Breast epithelium (tissue), 4 donors: ENCODE data around the gene B3GAT3. TPM values are rescaled to one million over a fixed set of nuclear protein-coding genes. Genes with fewer than 3 reads are reported as not detected.

Experiments used
- DNase-seq, 2 donors: peaks; one replicate each; pipeline ENCODE4 v3.0.0-alpha.2; 2019; ENCODE audit warnings: low spot score in 2 of 2
- H3K27ac ChIP-seq, 2 donors: fragments of 200-600 bp; sonication (generic) in 1 of 2; one replicate each; pipeline ENCODE4 v1.5.1; 2016 to 2019; ENCODE audit warnings: mild to moderate bottlenecking in 1 of 2
- H3K27me3 ChIP-seq, 2 donors: fragments of 200-600 bp; sonication (generic) in 1 of 2; one replicate each; pipeline versions ENCODE4 v1.5.1 to v1.6.0; 2017 to 2019; ENCODE audit warnings: control low read depth in 1 of 2, mild to moderate bottlenecking in 1 of 2
- H3K36me3 ChIP-seq: fragments of 200-600 bp; one replicate; pipeline ENCODE4 v1.5.1; 2019
- H3K4me1 ChIP-seq, 2 donors: fragments of 200-600 bp; sonication (generic); one replicate each; pipeline ENCODE4 v1.5.1; 2016 to 2019; ENCODE audit warnings: control low read depth in 1 of 2
- H3K4me3 ChIP-seq, 3 donors: fragments of 200-600 bp; sonication (generic); 1 replicate in 2 of 3; 2 replicates in 1 of 3; pipeline ENCODE4 v1.5.1; 2016 to 2019; ENCODE audit warnings: mild to moderate bottlenecking in 3 of 3, moderate library complexity in 2 of 3
- H3K9me3 ChIP-seq, 2 donors: fragments of 200-600 bp; sonication (generic) in 1 of 2; one replicate each; pipeline ENCODE4 v1.5.1; 2016 to 2019; ENCODE audit warnings: control low read depth in 1 of 2
- CTCF ChIP-seq, 3 donors: fragments of 450-650 bp; IDR thresholded peaks; one replicate each; pipeline ENCODE4 v1.5.1; 2016 to 2017; ENCODE audit warnings: antibody characterized with exemption in 3 of 3, mild to moderate bottlenecking in 3 of 3, moderate library complexity in 3 of 3
- POLR2A ChIP-seq: fragments of 450-650 bp; IDR thresholded peaks from one replicate; pipeline ENCODE4 v1.6.1; 2016; ENCODE audit warnings: antibody characterized with exemption, mild to moderate bottlenecking, moderate library complexity
- POLR2AphosphoS5 ChIP-seq, 3 donors: sonication (generic); formaldehyde crosslinking; IDR thresholded peaks; one replicate each; pipeline ENCODE4 v1.6.1; 2017; ENCODE audit warnings: antibody characterized with exemption in 3 of 3
- intact Hi-C: fragments of 100-400 bp; cut with DNase I; formaldehyde crosslinking; loops from one replicate; pipeline ENCODE4 v1.15.1; 2023; ENCODE audit warnings: low total_unique reads
- total RNA-seq, 3 donors: library from RNA; depleted of rRNA; stranded (reverse); fragments of >200 nt; gene quantifications; one replicate each; pipeline ENCODE4 v1.1.0, GENCODE V29; 2016

B3GAT3 gene
- total RNA-seq, 3 donors from 2014 or later: 19.0 to 38.0 (median 29.6) TPM

- H3K4me1 ChIP-seq: peaks cover 3 to 22% of the 10 kb centered on the region in 2 donors
- H3K27ac ChIP-seq: peak overlapping the region; percentile 95 to 96
- H3K27me3 ChIP-seq: no peaks in the 10 kb centered on the region
- H3K36me3 ChIP-seq: no peaks in the 10 kb centered on the region
- no peak overlapping the region for H3K4me3 ChIP-seq
- no peak for DNase-seq
- intact Hi-C loops: no loop called here
- TF ChIP-seq CTCF (IDR thresholded peaks at IDR 0.05): no peak
- no peak for TF ChIP-seq POLR2A
- no peak for TF ChIP-seq POLR2AphosphoS5 (IDR thresholded peaks at IDR 0.05)
- no peaks in the 10 kb centered on the region for H3K9me3 ChIP-seq
Measured at GRCh38 chr11:62603776-62604299, 17.9 kb downstream of the B3GAT3 start.

GRCh38 chr11:62603072-62603408 is 18.7 kb downstream of the B3GAT3 start:
- Histone ChIP-seq H3K4me1 (peaks cover 3 to 22% of the 10 kb centered on the region in 2 donors), H3K27ac (peak overlapping the region; percentile 95 to 96), H3K4me3 (peak overlapping the region; percentile 63 to 96 (median 91)), H3K27me3 (no peaks in the 10 kb centered on the region), H3K36me3 (no peaks in the 10 kb centered on the region), H3K9me3 (no peaks in the 10 kb centered on the region)
- TF ChIP-seq POLR2AphosphoS5 (IDR thresholded peaks at IDR 0.05): no peak
- no peak for TF ChIP-seq POLR2A
- TF ChIP-seq CTCF (IDR thresholded peaks at IDR 0.05): no peak
- intact Hi-C loops: no loop called here
- DNase-seq: no peak

GRCh38 chr11:62602141-62603071 is 19.4 kb downstream of the B3GAT3 start:
- no peak for TF ChIP-seq CTCF (IDR thresholded peaks at IDR 0.05)
- TF ChIP-seq POLR2AphosphoS5 (IDR thresholded peaks at IDR 0.05): peak in 2 of 3 donors; percentile 59 to 62
- no peak for TF ChIP-seq POLR2A
- peaks cover 3 to 22% of the 10 kb centered on the region in 2 donors for H3K4me1 ChIP-seq
- no peaks in the 10 kb centered on the region for H3K9me3 ChIP-seq
- H3K27me3 ChIP-seq: no peaks in the 10 kb centered on the region
- peak overlapping the region; percentile 95 to 96 for H3K27ac ChIP-seq
- DNase-seq: peak; percentile 72
- H3K36me3 ChIP-seq: peaks cover 4% of the 10 kb centered on the region
- intact Hi-C loops: no loop called here
- H3K4me3 ChIP-seq: peak overlapping the region; percentile 63 to 96 (median 91)

GRCh38 chr11:62601372-62602140 is 20.2 kb downstream of the B3GAT3 start, which contains the start of gene MTA2:
Gene MTA2, minus strand, starts transcription at chr11:62601865. Its CDS starts 415 bp downstream, at chr11:62601450.
- peak; percentile 97 to 99 for DNase-seq
- no peaks in the 10 kb centered on the region for H3K27me3 ChIP-seq
- peak; percentile 48 to 68 (median 57) for TF ChIP-seq POLR2AphosphoS5 (IDR thresholded peaks at IDR 0.05)
- peak in 1 of 3 donors; percentile 5 for TF ChIP-seq CTCF (IDR thresholded peaks at IDR 0.05)
- TF ChIP-seq POLR2A: peak; percentile 36
- no peaks in the 10 kb centered on the region for H3K9me3 ChIP-seq
- peak within 1 kb of the TSS; percentile 95 to 96 for H3K27ac ChIP-seq
- H3K4me3 ChIP-seq: peak within 1 kb of the TSS; percentile 63 to 96 (median 91)
- peaks cover 5% of the 10 kb centered on the region for H3K36me3 ChIP-seq
- intact Hi-C loops: no loop called here
- peaks cover 3 to 22% of the 10 kb centered on the region in 2 donors for H3K4me1 ChIP-seq
